SKM-1 (cell line): ENCODE measurements around the gene MCTP2.

Experiments
- DNase-seq: peaks from one replicate; lab custom pipeline; 2025; ENCODE audit not compliant: unreplicated experiment; lab: John Stamatoyannopoulos, UW

MCTP2 gene

DNA sequence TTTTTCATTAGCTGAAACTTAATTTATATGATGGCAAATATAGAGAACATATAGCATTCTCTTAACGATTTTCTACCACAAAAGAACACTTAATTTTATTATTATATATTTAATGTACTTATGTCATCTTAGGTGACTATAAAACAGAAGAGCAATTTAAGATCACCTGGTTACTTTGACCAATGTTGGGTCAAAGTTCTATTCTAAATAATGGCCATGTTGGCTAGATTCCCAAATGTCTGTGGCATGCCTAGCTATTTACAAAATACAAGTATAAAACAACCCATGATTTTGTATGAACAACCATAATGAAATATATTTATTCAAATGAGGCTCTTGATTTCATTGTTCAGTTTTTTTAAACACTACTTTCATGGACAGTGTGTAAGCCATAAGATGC is 200.9 kb downstream of the MCTP2 start:
- DNase-seq: no peak

DNA sequence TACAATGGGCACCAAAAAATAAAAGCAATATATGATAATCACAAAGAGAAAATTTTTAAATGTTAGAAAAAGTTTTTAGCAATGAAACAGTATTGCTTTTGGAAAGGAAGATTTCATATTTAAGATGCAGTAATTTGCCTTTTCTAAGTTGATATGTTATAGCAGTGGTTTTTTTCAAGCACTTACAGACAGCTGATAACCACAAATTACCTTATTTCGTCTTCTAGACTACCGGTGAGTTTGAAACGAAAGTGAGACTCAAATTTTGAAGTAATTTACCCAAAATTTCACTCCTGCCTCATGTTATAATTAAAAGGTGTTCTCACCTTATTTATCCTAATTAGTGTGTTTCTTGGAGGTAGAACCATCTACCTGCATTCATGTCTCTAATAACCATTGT is 207.8 kb downstream of the MCTP2 start:
- no peak for DNase-seq

DNA sequence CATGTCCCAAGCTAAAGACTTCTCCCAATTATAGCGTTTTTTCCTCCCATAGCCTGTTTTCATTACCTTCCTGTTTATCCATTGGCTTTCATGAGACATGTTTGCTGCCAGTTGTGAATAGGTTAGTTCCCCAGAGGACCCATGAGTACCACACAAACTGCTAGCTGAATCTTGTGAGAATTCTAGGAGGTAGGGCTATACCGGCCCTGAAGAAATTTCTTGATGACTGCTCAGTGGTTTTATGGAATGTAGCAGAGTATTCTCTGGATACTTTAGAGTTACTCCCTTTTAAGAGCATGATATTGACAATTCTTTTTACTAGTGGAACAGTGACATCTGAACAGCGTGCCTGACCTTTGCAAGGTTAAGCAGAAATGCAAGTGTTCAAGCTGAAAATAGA is 210.4 kb downstream of the MCTP2 start:
- DNase-seq: no peak

DNA sequence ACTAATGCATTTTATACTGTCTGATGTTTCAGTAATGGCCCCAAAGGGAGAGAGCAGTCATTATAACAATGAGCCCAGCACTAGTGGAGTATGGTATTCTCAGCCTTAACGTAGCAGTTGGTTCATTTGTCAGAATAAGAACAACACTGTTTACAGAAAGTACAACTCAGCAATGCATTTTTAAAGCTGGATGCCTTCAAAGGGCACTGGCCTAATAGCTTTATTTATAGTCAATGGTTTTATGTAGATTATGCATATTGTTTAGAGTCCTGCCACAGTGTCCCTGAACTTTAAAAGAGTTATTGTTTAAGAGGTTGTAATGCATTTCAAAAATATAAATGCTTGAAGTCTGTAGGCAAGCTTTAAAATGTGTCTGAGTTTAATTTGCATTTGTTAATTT is 211.1 kb downstream of the MCTP2 start:
- no peak for DNase-seq

DNA sequence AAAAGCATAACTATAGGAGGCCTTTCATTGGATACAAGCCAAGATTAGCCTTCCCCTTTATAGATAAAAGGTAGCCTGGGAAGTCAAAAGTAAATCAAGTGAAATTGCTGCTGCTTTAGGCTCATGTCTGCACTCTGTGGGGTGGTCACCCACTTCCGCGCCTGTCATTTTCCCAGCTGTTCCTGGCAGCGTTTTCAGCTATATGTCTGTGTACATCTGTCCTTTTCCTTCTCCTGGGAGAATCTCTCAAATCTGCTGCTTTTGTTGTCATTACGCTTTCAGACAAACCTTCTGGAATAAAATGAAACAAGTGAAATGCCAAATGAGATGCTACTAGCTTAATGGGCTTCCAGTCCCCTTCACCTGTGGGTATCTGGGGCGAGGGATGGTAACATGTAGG is 211.8 kb downstream of the MCTP2 start:
- no peak for DNase-seq

DNA sequence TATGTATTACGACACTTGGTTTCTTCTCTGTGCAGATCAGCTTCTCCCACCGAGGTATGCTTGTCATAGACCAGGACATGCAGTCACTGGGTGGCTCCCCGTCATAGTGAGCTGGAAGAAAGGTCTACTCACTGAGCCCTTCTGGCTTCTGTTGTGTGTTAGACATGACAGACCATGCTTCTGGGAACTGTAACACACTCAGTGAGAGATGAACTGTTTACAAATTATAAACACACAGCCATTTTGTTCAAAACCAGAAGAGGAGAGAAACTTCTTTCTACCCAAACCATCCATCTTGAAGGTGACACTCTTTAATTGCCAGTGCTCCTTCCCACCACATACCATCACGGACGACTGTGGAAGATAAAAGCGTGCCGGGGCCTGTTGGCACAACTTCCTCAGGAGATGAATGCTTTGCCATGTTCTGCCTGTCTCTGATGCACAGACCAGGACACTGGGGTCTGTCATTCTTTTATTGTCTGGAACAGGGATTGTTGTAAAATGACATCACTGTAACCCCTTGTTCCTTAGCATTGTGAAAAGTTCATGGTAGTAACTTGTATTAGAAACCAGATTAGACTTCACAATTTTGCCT is 214.3 kb downstream of the MCTP2 start:
- no peak for DNase-seq

DNA sequence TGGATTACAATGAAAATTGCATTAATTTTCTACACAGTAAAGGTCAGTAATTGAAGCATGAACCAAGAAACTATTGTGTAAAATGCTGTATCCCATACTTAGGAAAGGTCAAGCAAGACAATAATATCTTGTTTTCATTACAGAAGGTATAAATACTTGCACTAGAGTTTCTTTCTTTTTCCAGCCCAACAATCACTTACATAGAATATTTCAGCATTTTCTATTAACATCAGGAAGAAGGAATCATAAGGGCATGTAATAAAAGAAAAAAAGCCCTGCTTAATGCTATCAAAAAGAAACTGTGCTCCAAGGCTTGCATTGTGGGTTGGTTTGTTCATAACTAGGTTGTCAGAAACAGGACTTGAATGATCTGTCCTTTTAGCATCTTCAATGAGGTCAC is 215.1 kb downstream of the MCTP2 start:
- DNase-seq: no peak

DNA sequence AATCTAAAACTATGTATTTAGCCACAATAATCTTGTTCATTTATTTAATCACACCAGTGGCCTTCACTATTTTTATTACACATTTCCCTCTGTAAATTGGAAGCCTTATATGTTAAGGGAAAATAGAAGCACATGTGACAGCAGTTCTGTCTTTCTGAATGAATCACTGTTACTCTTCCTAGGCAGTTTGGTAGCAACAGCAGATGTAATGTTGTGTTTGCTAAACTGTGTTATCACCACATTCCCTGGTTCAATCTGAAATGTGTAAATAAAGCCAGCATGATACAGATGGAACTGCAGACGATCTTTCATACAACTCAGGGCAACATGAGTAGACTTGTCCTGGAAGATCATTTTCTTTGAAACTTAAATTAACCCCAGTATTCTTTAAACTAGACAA is 220.1 kb downstream of the MCTP2 start:
- DNase-seq: no peak

DNA sequence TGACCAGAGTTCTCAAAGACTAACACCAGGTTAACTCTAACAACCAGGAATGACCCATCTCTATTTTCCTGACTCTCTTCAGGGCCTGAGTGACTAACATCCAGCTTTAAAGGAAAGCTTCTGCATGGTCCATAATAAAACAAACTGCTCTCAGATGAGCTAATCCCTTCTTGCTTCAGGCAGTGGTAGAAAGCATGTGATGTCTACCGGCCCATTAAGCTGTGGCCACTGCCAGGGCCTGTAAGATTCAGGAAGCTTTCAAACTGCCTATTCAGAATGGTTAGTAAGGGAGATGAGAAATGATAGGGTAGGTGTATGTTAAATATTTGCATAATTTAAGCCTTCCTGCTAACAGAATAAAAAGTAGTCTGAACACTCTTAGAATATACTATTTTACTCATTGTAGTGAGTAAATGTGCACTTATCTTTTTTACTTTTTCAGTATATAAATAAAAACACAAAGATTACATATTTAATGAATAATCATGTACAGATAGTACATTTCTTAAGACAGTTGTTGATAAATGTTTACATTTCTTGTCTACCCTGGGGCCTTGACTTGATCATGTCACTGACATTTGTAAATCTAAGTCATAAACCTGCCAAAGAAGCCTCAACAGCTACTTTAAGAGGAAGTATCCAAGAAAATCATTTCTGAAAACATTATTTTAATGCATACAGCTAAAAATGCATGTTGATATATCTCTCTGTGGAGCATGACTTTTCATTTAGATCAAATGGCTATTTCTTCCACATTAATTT is 222.0 kb downstream of the MCTP2 start:
- no peak for DNase-seq

DNA sequence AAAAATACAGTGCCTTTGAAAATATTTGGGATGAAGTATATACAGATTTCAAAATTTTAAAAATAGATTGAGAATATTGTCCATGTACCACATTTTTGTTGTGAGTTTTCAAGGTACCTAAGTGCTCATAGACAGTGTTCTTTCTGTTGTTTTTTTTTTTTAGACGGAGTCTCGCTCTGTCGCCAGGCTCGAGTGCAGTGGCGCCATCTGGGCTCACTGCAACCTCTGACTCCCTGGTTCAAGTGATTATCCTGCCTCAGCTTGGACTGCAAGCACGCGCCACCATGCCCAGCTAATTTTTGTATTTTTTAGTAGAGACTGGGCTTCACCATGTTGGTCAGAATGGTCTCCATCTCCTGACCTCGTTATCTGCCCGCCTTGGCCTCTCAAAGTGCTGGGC is 223.9 kb downstream of the MCTP2 start:
- DNase-seq: no peak

DNA sequence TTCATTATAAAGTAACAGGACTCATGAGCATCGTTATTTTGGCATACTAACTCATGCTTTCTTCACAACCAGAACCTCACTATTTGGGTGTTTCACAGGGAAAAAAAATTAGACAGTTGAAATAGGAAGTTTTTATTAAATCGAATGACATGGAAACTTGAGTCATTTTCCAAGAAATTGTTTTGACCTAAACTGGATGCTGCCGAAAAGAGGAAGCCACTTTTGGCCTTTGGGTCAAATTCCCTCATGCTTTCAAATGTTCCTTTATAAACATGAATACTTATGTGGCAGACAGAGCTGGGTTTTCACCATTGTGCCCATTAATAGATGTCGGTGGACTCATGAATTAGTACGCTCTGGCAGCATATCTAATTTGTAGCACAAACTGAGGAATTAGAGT is 224.9 kb downstream of the MCTP2 start:
- no peak for DNase-seq

DNA sequence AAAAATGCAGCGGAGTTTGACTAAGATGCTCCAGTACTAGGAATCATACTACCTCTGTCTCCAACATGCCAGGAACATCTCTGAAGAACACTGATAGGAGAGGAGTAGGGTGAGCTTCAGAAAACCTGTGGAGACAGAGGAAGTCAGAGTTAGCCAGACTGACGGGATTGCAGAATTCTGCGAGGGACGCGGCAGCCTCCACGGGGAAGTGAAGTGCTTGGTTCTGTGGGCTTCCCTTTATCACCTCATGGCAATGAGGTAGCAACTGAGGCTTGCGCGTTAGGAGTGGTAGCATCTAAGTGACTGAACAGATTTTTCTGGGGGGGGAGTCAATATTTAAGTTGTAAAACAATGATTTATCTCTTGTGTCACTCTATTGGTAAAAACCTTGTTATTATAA is 226.3 kb downstream of the MCTP2 start:
- DNase-seq: no peak

DNA sequence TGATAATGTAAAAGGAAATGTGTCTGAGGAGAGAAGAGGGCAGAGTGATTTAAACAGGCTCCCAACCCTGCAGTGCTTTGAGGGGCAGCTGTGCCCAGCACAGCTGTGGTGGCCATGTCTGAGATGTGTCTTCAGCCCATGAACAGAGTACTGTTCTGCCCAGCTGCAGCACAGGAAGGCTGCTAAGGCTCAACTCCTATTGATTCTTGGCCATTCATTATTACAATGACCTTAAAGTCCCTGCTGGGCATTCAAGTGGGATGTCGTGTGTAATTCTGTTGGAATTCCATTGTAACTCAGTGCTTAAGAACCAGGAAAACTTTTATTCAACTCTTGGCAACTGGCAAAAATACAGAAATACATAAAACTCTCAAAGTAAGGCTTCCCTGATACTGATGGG is 229.3 kb downstream of the MCTP2 start:
- DNase-seq: no peak

DNA sequence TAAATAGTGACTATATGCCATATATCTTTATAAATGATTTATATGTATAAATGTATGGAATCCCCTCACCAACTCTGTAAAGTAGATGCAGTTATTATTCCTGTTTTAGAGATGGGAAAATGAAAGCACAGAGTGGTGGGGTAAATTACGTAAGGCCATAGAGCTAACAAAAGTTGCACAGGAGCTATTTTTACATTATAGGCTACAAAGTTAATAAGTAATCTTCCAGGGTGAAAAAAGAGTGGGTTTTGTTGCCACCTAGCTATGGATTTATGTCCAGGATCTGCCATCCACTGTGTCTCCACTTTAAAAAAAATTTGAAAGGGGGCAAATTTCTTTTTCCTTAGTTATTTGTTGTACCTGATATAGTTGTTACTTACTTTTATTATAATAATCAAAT is 235.7 kb downstream of the MCTP2 start:
- DNase-seq: no peak

DNA sequence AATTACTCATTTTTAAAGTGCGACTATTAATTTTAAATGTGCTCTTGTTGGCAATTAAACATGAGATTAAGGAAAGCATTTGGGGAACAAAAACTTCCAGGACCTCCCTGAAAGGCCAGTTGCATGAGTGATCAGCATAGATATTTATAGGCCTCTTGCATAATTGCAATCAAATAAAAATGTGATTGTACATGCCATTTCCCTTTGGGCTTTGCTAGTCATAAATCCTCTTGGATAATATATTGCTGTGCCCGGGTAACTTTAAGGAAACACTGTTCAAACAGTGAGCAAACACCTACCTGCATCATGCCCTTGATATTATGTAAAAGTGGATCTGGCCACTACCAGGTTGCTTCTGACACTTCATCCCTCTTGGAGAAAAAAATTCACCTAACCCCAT is 239.1 kb downstream of the MCTP2 start:
- DNase-seq: no peak

DNA sequence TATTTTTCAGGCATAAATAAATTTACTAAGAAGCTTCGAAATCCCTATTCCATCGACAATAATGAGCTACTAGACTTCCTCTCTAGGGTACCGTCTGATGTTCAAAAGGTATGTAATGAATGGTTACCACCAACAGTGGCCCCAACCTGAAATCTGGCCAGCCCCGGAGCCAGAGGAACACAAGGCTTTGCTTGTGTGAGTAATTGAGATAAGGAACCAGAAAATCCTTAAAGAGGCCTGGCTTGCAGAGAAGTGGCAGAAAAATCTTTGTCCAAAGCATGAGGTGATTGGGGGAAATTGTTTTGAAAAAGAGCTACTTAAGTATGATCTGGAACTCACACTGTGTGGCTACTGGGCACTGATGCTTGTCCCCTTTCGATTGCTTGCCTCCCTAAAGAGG is 245.3 kb downstream of the MCTP2 start:
- no peak for DNase-seq

DNA sequence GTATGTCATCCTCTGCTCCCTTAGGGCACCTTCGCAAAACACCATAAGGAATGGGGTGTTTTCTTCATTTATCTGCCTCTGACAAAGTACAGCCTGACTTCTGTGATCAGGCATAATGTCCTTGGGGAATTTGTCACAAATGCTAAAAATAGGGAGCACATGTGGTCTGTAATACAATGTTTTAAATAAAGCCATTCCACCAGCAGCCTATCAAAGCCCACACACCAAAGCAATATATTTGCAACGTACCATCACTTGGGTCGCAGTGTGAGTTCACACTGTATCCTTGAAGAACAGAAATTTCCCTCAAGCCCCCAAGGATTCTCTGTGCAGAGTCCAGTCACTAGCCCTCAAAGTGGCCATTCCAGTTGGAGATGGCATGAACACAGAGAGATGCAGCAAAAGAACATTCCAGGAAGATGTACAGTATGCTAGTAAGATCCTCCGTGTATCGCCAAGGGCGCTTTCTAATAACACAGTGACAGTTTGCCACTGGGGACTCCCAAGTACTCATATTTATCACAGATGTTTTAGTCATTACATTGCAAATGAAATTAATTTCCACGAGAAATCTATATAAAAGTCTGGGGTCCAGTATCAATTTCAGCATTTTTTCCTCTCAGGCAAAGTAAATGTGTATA is 246.7 kb downstream of the MCTP2 start:
- no peak for DNase-seq

DNA sequence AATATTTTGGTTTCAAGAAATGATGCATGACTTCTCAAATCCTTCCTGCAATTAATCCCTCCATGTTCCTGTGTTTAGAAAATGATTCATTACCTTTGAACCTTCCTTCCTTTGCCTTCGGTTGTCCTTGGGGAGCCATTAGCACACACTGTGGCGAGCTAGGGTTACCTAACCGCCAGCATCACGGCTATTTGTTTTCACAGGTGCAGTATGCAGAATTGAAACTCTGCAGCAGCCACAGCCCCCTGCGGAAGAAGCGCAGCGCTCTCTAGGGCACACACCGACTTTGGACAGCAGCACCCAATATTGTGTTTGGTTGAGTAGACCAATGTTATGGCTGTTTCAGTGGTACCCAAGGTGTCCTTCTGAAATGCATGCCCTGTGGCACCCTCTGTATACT is 247.4 kb downstream of the MCTP2 start:
- DNase-seq: no peak

DNA sequence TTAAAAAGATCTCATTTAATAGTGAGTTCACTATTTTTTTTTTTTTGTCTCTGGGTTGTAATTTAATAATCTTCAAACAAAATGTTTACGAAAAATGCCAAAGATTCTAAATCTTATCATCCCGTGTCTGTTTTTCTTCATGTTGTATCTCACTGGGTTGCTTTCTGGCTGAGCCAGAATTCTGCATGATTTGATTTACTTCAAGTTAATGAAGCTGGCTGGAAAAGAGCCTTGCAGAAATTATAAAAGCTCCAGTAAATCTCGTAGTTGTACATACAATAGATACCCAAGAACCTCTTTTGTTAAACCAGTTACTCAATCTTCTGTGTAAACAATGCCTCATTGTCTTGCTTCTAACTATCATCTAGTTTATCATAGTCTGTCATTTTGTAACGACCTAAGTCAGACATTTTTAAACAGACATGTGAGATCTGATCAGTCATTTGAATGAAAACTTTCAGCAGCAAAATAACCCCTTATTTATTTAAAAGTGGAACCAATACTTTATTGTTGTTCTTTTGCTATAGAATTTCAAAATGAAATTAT is 249.0 kb downstream of the MCTP2 start:
- DNase-seq: no peak

DNA sequence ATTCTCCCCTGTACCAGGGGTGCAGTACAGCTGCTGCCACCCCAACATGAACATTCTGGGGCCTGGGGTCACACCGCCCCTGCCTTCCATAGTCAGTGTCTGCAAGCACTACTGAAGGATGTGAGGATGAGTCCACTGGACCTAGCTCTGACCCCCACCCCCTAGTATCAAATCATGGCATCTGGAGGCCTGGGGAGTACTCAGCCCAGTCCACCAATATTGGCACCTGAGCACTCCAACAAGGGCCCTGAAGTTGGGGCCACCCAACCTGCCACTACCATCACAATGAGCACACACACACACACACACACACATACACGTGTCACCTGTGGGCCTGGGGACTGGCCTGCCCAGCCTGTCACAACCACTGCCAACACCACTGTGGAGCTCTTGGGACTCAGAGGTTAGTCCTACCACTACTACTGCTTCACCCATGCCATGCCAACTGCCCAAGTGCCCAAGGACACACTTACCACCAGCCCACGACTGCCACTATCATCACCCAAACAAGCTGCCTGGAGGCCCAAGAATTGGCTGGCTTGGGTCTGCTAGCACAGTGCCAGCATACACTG is 253.9 kb downstream of the MCTP2 start:
- no peak for DNase-seq

DNA sequence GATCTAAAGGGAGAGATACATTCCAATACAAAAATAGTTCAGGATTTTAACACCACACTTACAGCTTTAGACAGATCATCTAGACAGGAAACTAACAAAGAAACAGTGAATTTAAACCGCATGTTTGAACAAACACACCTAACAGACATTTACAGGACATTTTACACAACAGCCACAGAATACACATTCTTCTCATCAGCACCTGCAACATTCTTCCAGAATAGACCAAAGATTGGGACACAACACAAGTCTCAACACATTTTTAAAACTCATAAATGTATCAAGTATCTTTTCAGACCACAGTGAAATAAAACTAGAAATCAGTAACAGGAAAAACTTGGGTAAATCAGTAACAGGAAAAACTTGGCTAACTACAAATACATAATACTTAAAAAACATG is 256.3 kb downstream of the MCTP2 start:
- no peak for DNase-seq

DNA sequence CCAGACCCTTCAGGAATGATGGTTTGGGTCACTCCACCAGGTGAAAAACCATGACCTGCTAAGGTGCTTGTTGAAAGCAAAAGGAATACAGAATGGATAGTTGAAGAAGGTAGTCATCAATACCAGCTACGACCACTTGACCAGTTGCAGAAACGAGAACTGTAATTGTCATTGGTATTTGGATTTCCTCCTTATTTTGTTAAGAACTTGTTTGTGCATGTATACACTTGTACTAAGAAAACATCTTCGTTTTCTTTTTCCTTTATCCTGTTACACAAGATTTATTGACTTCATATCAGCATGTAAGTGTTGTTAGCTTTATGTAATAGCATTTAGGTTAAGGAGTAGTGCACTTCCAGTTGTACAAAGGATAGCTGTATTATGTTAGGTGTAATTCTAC is 261.8 kb downstream of the MCTP2 start:
- no peak for DNase-seq
